NCI-H526 treated with DMSO at 0.1 percent for 48 hours (cell line): ENCODE data around the gene KRT9.
"Not testable (repeated sequence)": the region's sequence is repeated elsewhere in the genome, so short reads cannot be mapped to it uniquely, and the experiment has no call there.

ENCODE experiments used
- DNase-seq: peaks from one replicate; lab custom pipeline; 2025; lab: John Stamatoyannopoulos, UW

The KRT9 gene, protein sequence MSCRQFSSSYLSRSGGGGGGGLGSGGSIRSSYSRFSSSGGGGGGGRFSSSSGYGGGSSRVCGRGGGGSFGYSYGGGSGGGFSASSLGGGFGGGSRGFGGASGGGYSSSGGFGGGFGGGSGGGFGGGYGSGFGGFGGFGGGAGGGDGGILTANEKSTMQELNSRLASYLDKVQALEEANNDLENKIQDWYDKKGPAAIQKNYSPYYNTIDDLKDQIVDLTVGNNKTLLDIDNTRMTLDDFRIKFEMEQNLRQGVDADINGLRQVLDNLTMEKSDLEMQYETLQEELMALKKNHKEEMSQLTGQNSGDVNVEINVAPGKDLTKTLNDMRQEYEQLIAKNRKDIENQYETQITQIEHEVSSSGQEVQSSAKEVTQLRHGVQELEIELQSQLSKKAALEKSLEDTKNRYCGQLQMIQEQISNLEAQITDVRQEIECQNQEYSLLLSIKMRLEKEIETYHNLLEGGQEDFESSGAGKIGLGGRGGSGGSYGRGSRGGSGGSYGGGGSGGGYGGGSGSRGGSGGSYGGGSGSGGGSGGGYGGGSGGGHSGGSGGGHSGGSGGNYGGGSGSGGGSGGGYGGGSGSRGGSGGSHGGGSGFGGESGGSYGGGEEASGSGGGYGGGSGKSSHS

DNA sequence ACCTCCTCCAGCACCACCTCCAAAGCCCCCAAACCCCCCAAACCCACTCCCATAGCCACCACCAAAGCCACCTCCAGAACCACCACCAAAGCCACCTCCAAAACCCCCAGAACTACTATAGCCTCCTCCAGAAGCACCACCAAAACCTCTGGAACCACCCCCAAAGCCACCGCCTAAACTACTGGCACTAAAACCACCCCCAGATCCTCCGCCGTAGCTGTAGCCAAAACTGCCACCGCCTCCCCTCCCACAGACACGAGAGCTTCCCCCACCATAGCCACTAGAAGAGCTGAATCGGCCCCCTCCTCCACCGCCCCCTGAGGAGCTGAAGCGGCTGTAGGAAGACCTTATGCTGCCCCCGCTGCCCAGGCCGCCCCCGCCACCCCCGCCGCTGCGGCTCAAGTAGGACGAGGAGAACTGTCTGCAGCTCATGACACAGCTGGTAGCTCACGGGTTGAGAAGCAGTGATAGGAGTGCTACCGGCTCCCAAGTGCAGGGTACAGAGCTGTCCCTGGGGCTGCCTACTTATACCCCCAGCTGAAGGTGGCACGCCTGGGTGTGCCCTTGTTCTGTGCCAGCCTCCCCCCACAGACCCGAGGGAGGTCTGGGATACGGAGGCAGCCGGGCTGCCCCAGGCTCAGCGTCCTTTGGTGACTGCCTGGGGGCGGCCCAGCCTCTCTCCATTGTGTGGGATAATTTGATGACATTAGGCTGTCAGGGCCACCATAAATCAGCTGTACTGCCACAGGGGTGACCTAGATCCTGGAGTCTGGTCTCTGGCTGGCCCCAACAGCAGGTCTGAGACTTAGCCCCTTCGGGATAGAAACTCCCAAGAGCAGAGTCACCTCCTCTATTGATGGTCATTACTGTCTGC, at the start of gene KRT9:
TSS of gene KRT9 (minus strand) at position 499 of the 874 bp plus-strand sequence. CDS start at position 432, 67 bp downstream.
- DNase-seq = no peak

GRCh38 chr17:41621435-41621817, 49.6 kb upstream of the KRT9 start:
- not testable (repeated sequence) for DNase-seq

- no peak for DNase-seq
Observed at GRCh38 chr17:41620583-41621434, 49.0 kb upstream of the KRT9 start.

- DNase-seq = not testable (repeated sequence)
Observed at GRCh38 chr17:41619927-41620582, 48.2 kb upstream of the KRT9 start.

DNA sequence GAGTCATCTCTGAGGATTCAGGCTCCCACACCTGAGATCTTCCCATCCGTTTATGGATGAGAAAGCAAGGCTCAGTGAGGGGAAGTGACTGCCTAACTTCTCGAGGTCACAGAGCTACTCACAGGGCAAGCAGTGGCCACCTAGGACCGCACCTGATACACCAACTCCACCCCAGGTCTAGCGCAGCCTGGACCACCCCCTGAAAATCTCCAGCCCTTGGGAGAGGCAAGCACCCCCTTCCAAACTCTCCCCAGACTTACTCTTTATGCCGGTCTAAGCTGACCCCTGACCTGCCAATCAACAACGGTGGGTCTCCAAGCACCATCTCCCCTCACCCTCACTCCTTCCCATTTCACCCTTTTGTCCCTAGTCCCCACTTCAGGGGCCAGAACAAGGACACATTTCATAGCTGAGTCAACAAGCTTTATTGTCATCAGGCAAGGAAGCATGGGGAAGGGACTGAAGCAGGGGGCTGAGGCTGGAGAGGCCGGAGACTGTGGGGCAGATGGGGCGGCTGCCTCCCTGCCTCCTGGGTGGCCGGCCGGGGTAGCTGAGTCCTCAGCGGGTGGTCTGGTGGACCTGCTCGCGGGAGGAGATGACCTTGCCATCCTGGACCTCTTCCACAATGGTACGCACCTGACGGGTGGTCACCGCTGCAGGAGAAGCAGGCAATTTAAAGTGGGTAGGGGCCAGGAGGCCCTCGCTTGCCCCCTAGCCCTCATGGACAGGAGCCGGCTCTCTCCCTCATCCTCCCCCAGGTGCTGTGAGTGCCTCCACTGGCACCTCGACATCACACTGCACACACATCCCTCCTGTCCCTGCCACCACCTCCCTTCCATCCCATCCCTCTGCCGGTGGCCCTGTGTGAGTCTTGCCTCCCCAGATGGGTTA, 47.4 kb upstream of the KRT9 start:
- DNase-seq = no peak

GRCh38 chr17:41618341-41619035, 46.6 kb upstream of the KRT9 start:
- DNase-seq = no peak

DNA sequence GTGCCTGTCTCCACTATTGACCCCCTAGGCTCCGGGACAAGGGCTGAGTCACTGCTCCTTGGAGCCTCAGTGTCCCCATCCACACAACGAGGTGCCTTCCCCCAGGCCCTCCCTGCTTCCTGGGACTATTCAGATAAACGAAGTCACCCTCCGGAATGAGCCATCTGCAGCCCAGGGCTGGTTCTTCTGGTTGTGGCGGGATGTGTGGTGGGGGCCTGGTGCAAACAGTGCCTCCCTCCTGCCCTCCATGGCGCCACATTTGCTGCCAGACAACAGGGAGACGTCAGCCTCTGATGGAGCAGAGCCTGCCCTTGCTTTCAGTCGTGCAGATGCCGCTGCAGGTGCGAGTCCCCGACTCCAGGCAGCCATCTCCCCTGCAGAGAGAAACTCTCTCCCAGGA, 45.8 kb upstream of the KRT9 start:
- no peak for DNase-seq

- DNase-seq = no peak
Observed at GRCh38 chr17:41617136-41617535, 45.3 kb upstream of the KRT9 start.

- not testable (repeated sequence) for DNase-seq
Observed at GRCh38 chr17:41616486-41616885, 44.6 kb upstream of the KRT9 start.

- DNase-seq = no peak
Observed at GRCh38 chr17:41615454-41615853, 43.6 kb upstream of the KRT9 start.

DNA sequence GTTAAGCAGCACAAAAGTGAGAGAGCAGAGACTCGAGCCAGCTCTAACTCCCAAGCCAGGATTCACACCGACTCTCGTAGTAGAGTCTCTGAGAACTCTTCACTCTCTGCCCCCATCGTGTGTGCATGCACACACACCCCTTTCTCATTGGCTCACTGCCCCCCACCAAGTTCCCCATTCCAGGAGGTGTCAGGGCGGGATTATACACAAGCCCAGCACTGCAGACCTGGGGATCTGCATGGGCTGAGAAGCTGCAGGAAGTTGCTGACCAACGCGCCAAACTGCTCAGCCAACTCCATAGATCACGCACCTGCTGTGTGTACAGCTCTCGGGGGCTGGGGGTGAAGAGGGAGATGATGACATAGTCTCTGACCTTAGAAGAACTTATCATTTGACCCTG, 42.9 kb upstream of the KRT9 start:
- DNase-seq = not testable (repeated sequence)

DNA sequence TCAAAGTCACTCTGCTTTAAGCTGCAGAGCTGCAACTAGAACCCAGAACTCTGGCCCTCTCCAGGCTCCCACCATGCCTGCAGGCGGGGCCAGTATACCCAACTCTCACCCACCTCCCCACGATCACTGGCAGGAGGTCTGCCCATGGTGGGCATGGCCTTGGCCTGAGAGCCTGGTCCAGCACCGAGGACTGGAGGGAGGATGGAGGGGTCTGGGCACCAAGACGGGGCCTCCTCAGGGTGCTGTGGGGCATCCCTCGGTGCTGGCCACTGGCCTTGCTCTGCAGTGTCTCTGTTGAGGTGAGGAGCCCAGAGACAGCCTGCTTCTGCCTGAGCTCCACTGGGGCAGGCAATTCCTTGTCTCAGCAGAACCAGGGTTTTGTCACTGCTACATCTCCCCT, 42.2 kb upstream of the KRT9 start:
- no peak for DNase-seq

DNA sequence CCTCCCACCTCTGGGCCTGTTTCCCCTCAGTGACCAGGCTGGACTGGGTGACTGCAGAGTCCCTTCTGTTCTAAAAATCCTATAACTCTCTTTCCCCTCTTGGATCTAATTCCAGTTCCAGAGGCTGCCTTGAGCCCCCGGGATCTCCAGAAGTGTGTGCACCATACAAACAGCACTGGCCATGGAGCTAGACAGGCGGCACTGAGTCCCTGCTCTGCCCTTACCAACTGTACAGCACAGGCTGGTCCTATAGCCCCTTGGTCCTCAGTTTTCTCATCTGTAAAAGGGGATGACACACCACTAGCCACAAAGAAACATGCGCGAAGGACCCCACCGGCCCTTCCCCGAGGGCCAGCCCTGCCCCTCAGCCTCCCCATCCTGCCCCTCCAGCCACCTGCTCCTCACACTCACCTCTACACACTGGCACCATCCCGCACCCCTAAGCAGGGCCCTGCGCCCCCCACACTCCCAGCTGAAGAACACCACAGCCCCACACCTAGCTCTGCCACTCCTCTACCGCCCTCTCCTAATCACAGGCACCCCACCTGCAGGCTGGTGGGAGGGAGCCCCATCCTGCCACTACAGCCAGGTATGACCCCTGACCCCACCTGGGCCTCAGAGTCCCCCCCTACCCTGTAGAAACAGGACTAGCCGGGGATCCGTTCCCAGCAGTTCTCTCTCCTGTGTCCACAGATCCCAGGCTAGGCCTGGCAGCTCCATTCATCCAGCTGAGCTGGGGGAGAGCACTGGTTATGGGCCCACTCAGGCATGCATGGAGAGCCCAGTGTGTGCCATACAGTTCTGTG, 41.6 kb upstream of the KRT9 start:
- no peak for DNase-seq

- not testable (repeated sequence) for DNase-seq
Observed at GRCh38 chr17:41612376-41613160, 40.7 kb upstream of the KRT9 start, which contains the start of gene KRT16. Gene KRT16, minus strand, starts transcription at chr17:41612767. Its CDS starts 79 bp downstream, at chr17:41612688.

GRCh38 chr17:41610965-41611640, 39.2 kb upstream of the KRT9 start:
- DNase-seq = no peak

DNA sequence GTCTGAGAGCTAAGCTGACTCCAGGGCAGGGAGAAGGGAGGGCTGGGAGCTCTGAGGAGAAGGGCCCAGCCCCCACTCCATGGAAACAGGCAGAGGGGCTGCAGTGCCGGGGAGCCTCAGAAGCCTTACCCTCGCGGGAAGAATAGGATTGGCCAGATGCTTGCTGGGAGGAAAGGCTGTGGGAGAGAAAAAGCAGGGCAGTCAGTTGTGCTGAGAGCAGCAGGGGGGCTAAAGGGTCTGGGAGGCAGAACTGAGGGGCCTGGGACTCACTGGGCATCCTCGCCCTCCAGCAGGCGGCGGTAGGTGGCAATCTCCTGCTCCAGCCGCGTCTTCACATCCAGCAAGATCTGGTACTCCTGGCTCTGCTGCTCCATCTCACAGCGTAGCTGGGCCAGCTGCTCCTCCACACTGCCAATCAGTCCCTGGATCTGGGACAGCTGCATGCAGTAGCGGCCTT, 38.2 kb upstream of the KRT9 start:
- DNase-seq = not testable (repeated sequence)

GRCh38 chr17:41606930-41607329, 35.1 kb upstream of the KRT9 start:
- not testable (repeated sequence) for DNase-seq
